Brain microvascular endothelial cell (primary cell): ENCODE measurements around the gene ERC1.
A peak's percentile ranks its signal among the peaks of the same experiment; 100 is the strongest.
"Not testable (repeated sequence)": the region's sequence is repeated elsewhere in the genome, so short reads cannot be mapped to it uniquely, and the experiment has no call there.

Experiments used
- DNase-seq: peaks from one replicate; pipeline ENCODE4 v3.0.0-alpha.2; 2020
- H3K27ac ChIP-seq: fragments of 250-450 bp; sonication (Bioruptor Pico); 2 replicates; pipeline ENCODE4 v1.5.1; 2020; ENCODE audit warnings: mild to moderate bottlenecking, moderate library complexity
- H3K27me3 ChIP-seq: fragments of 250-450 bp; sonication (Bioruptor Pico); replicated peaks from 2 replicates; pipeline ENCODE4 v1.5.1; 2020; ENCODE audit warnings: mild to moderate bottlenecking
- H3K36me3 ChIP-seq: fragments of 250-450 bp; sonication (Bioruptor Pico); replicated peaks from 2 replicates; pipeline ENCODE4 v1.5.1; 2020; ENCODE audit warnings: mild to moderate bottlenecking
- H3K4me3 ChIP-seq: 2 replicates; pipeline ENCODE4 v1.5.1; 2011; ENCODE audit warnings: low read depth, mild to moderate bottlenecking, control low read depth, low read length, moderate library complexity
- in situ Hi-C: cut with HindIII; loops from 2 replicates; pipeline ENCODE4 v1.10.0; 2017; ENCODE audit warnings: low sequenced_read_pairs, low pct_ligation_motif_present
- TF ChIP-seq, protein P1 (sequence below): IDR thresholded peaks from 2 replicates; pipeline ENCODE4 v1.5.1; 2011; ENCODE audit warnings: low read depth, mild to moderate bottlenecking, moderate library complexity, low read length, control low read depth, inconsistent platforms; ENCODE audit errors: missing control alignments

ERC1 gene

DNA sequence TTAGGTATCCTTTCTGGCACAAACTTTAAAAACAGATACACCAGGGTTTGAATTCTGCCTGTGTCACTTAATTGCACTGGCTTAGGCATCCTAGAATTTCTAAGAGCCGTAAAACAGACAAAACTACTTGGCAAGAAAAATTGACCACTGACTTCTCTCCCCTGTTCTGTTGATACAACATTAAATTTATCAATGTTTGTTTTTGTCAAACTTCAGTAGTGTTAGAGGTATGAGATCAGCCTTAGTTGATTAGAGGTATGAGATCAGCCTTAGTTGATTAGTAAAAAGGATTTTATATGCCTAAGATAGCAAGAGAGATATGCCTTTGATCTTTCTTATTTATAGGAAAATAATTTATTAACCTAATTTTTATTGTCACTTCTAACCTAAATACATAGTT is 320.1 kb downstream of the ERC1 start:
- in situ Hi-C loops: no loop called here
- TF ChIP-seq, protein P1, sequence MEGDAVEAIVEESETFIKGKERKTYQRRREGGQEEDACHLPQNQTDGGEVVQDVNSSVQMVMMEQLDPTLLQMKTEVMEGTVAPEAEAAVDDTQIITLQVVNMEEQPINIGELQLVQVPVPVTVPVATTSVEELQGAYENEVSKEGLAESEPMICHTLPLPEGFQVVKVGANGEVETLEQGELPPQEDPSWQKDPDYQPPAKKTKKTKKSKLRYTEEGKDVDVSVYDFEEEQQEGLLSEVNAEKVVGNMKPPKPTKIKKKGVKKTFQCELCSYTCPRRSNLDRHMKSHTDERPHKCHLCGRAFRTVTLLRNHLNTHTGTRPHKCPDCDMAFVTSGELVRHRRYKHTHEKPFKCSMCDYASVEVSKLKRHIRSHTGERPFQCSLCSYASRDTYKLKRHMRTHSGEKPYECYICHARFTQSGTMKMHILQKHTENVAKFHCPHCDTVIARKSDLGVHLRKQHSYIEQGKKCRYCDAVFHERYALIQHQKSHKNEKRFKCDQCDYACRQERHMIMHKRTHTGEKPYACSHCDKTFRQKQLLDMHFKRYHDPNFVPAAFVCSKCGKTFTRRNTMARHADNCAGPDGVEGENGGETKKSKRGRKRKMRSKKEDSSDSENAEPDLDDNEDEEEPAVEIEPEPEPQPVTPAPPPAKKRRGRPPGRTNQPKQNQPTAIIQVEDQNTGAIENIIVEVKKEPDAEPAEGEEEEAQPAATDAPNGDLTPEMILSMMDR: no peak

DNA sequence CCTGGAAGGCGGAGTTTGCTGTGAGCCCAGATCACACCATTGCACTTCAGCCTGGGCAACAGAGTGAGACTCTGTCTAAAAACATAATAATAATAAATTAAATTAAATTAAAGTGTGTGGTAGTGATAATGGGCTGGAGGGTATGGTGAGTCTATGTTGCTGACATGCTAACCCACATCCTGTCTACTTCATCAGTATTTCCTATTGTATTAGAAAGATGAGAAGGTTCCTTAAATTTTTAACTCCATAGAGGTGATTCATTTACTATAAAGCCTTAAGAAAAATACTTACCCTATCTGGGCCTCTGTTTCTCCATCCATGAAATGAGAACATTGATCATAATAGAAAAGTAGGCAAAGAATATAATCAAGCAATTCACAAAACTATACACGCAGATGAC is 322.9 kb downstream of the ERC1 start:
- Histone ChIP-seq H3K27ac (no peak overlapping the region), H3K27me3 (no peaks in the 10 kb centered on the region), H3K36me3 (no peaks in the 10 kb centered on the region), H3K4me3 (no peak overlapping the region)
- DNase-seq: no peak
- in situ Hi-C loops: no loop called here
- TF ChIP-seq, protein P1: no peak

More for the DNA sequence above, 320.1 kb downstream of the ERC1 start:
- H3K4me3 ChIP-seq: no peak overlapping the region
- H3K27me3 ChIP-seq: no peaks in the 10 kb centered on the region
- H3K36me3 ChIP-seq: no peaks in the 10 kb centered on the region
- no peak for DNase-seq
- no peak overlapping the region for H3K27ac ChIP-seq

DNA sequence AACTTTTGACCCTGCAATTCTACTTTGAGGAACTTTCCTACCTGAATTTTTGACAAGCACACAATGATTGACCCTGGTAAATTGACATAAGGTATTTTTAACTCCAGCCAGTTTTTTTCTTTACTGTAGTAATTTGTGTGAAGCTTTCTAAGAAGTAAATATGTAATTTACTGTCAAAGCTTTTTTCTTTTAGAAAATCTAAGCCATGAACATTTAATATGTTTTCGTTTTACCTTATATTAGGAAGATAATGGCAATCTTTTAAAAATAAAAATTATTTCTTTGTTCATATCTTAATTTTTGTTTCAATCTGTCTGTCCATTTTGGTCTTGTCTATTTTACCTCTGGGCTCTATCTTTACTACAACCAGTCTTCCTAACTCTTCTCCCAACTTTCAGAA is 323.5 kb downstream of the ERC1 start:
- no peak overlapping the region for H3K27ac ChIP-seq
- no peak overlapping the region for H3K4me3 ChIP-seq
- H3K36me3 ChIP-seq: no peaks in the 10 kb centered on the region
- H3K27me3 ChIP-seq: no peaks in the 10 kb centered on the region
- no peak for DNase-seq
- in situ Hi-C loops: no loop called here
- TF ChIP-seq, protein P1: no peak

DNA sequence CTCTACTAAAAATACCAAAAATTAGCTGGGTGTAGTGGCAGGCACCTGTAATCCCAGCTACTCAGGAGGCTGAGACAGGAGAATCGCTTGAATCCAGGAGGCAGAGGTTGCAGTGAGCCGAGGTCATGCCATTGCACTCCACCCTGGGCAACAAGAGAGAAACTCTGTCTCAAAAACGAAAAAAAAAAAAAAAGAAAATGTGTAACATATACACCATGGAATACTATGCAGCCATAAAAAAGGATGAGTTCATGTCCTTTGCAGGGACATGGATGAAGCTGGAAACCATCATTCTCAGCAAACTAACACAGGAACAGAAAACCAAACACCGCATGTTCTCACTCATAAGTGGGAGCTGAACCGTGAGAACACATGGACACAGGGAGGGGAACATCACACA is 326.0 kb downstream of the ERC1 start:
- H3K4me3 ChIP-seq, DNase-seq, H3K27ac ChIP-seq, H3K27me3 ChIP-seq, in situ Hi-C loops, H3K36me3 ChIP-seq: not testable (repeated sequence)

DNA sequence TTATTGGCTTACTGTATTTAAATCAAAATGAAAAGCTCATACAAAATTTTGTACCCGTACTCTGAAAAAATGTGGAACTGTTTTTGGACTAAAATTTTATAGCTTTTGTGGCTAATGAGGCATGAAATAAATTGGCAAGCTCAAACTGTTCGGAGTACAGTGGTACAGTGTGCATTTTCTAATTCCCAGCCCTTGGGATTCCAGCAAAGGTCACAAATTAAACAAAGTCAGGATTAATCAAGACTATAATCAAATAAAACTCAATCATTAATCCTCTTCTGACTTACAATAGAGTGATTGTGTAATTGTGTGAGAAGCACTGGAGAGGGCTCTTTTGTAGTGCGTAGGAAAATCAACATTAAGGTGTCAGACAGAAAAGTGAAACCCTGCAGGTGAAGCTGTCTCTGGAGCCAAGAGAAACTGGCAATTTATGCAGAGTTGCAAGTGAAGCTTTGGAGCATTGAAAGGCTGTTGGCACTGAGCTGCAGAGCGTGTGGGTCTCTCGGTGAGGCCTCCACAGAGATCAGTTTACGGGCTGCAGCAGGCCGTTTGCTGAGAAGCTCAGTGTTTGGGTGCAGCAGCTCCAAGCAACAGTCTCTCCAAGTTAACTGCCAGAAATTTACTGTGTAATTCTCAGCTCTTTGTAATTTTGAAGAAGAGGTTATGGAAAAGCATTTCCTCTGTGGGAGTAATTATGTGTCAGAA is 327.5 kb downstream of the ERC1 start:
- DNase-seq: peak; percentile 2
- H3K27ac ChIP-seq: no peak overlapping the region
- H3K36me3 ChIP-seq: no peaks in the 10 kb centered on the region
- TF ChIP-seq, protein P1: no peak
- in situ Hi-C loops: no loop called here
- no peaks in the 10 kb centered on the region for H3K27me3 ChIP-seq
- no peak overlapping the region for H3K4me3 ChIP-seq

DNA sequence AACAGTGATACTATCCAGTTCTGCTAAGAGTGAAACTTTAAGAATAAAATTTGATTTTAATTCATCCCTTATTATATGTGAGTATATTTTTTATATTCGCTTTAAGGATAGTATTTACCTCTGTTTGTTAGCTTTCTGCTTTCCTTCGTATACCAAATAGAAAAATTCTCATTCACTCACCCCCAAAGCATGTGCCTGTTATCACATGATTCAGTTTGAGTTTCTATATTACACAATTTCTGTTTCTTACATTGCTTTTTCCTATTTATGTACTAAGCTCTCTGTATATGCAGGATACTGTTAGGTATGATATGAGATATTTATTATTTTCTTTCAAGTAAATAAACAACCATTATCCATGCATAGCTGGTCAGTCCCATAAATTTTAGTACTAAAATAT is 328.2 kb downstream of the ERC1 start:
- in situ Hi-C loops: no loop called here
- H3K36me3 ChIP-seq: no peaks in the 10 kb centered on the region
- DNase-seq: no peak

More for the DNA sequence above, 328.2 kb downstream of the ERC1 start:
- Histone ChIP-seq H3K27me3 (no peaks in the 10 kb centered on the region), H3K4me3 (no peak overlapping the region), H3K27ac (no peak overlapping the region)
- TF ChIP-seq, protein P1: no peak
